OCI-LY1 (cell line): ENCODE measurements around the gene AEN.
A peak's percentile ranks its signal among the peaks of the same experiment; 100 is the strongest.

Experiments
- H2AFZ ChIP-seq: fragments of 200-600 bp; sonication (generic), shearing (Covaris generic); 2 replicates; pipeline ENCODE4 v1.6.0; 2014; ENCODE audit warnings: antibody characterized with exemption, mild to moderate bottlenecking, low read length
- H3F3A ChIP-seq: fragments of 200-600 bp; sonication (generic), shearing (Covaris generic); 2 replicates; pipeline ENCODE4 v1.6.0; 2014; ENCODE audit warnings: mild to moderate bottlenecking, antibody characterized with exemption, low read length, moderate library complexity; ENCODE audit not compliant: insufficient read depth
- H3K27ac ChIP-seq: fragments of 200-600 bp; sonication (generic); 2 replicates; pipeline ENCODE4 v1.5.1; 2014; ENCODE audit warnings: low read length, mixed run types, mild to moderate bottlenecking, low read depth; ENCODE audit not compliant: poor library complexity, severe bottlenecking
- H3K27me3 ChIP-seq: fragments of 200-600 bp; sonication (generic); 2 replicates; pipeline ENCODE4 v1.6.0; 2014; ENCODE audit warnings: antibody characterized with exemption, mild to moderate bottlenecking, low read length, moderate library complexity; ENCODE audit not compliant: insufficient read depth
- H3K36me3 ChIP-seq: fragments of 200-600 bp; sonication (generic); 2 replicates; pipeline ENCODE4 v1.6.1; 2014; ENCODE audit warnings: mild to moderate bottlenecking, antibody characterized with exemption, low read length, moderate library complexity, mixed read lengths; ENCODE audit not compliant: insufficient read depth
- H3K4me1 ChIP-seq: fragments of 200-600 bp; sonication (generic); 2 replicates; pipeline ENCODE4 v1.5.1; 2014; ENCODE audit warnings: mild to moderate bottlenecking, low read length, moderate library complexity; ENCODE audit not compliant: insufficient read depth, severe bottlenecking
- H3K4me2 ChIP-seq: fragments of 200-600 bp; sonication (generic), shearing (Covaris generic); 2 replicates; pipeline ENCODE4 v1.6.1; 2014; ENCODE audit warnings: low read length
- H3K4me3 ChIP-seq: fragments of 200-600 bp; sonication (generic); 2 replicates; pipeline ENCODE4 v1.5.1; 2014; ENCODE audit warnings: low read length, low read depth, mild to moderate bottlenecking, mixed read lengths; ENCODE audit not compliant: poor library complexity, severe bottlenecking
- H3K79me2 ChIP-seq: fragments of 200-600 bp; shearing (Covaris generic); 2 replicates; pipeline ENCODE4 v1.6.1; 2016; ENCODE audit warnings: mixed run types, low read length, mixed read lengths; ENCODE audit not compliant: insufficient read depth
- H3K9ac ChIP-seq: fragments of 200-600 bp; sonication (generic), shearing (Covaris generic); 2 replicates; pipeline ENCODE4 v1.6.1; 2014; ENCODE audit warnings: mild to moderate bottlenecking, low read length, mixed read lengths
- H3K9me2 ChIP-seq: fragments of 200-600 bp; sonication (generic), shearing (Covaris generic); 2 replicates; pipeline ENCODE4 v1.6.1; 2014; ENCODE audit warnings: low read depth, mild to moderate bottlenecking, low read length, mixed read lengths
- H3K9me3 ChIP-seq: fragments of 200-600 bp; shearing (Covaris generic); 2 replicates; pipeline ENCODE4 v1.6.1; 2014; ENCODE audit warnings: low read length, mixed read lengths
- H4K20me1 ChIP-seq: fragments of 200-600 bp; sonication (generic), shearing (Covaris generic); 2 replicates; pipeline ENCODE4 v1.6.0; 2016; ENCODE audit warnings: mild to moderate bottlenecking, low read length; ENCODE audit not compliant: insufficient read depth
- CTCF ChIP-seq: fragments of 200-600 bp; sonication (generic), shearing (Covaris generic); IDR thresholded peaks from 2 replicates; pipeline ENCODE4 v1.5.1; 2017; ENCODE audit warnings: mild to moderate bottlenecking, antibody characterized with exemption, low read length, moderate library complexity, mixed read lengths
- EZH2 ChIP-seq: fragments of 200-600 bp; sonication (generic), shearing (Covaris generic); IDR thresholded peaks from 2 replicates; pipeline ENCODE4 v1.8.0; 2017; ENCODE audit warnings: borderline replicate concordance, mixed run types, mild to moderate bottlenecking, antibody characterized with exemption, low read length, moderate library complexity, mixed read lengths

AEN gene

GRCh38 chr15:88645171-88646087, 24.3 kb downstream of the AEN start:
- TF ChIP-seq EZH2 (no peak), CTCF (no peak)
- no peak overlapping the region for H3K9ac ChIP-seq
- H4K20me1 ChIP-seq: no peaks in the 10 kb centered on the region
- H3K27me3 ChIP-seq: no peaks in the 10 kb centered on the region
- no peaks in the 10 kb centered on the region for H3K9me3 ChIP-seq
- H3K4me3 ChIP-seq: no peak overlapping the region
- H3K4me1 ChIP-seq: peaks cover 54% of the 10 kb centered on the region
- H2AFZ ChIP-seq: no peak overlapping the region
- peaks cover 10% of the 10 kb centered on the region for H3K36me3 ChIP-seq
- no peaks in the 10 kb centered on the region for H3K9me2 ChIP-seq
- no peaks in the 10 kb centered on the region for H3F3A ChIP-seq
- H3K79me2 ChIP-seq: no peaks in the 10 kb centered on the region
- peak overlapping the region; percentile 25; the same call in 1 of the 2 replicates for H3K4me2 ChIP-seq
- no peak overlapping the region for H3K27ac ChIP-seq

- H3K27me3 ChIP-seq: no peaks in the 10 kb centered on the region
- H3K4me3 ChIP-seq: no peak overlapping the region
- no peaks in the 10 kb centered on the region for H3K9me3 ChIP-seq
- no peaks in the 10 kb centered on the region for H3K9me2 ChIP-seq
- H4K20me1 ChIP-seq: no peaks in the 10 kb centered on the region
- peaks cover 48% of the 10 kb centered on the region for H3K4me1 ChIP-seq
- no peak overlapping the region for H3K27ac ChIP-seq
- H2AFZ ChIP-seq: no peak overlapping the region
- TF ChIP-seq EZH2 (no peak), CTCF (no peak)
- H3K9ac ChIP-seq: no peak overlapping the region
- H3K4me2 ChIP-seq: no peak overlapping the region
- no peaks in the 10 kb centered on the region for H3K79me2 ChIP-seq
- peaks cover 10% of the 10 kb centered on the region for H3K36me3 ChIP-seq
- H3F3A ChIP-seq: no peaks in the 10 kb centered on the region
Observed at GRCh38 chr15:88646088-88646405, 24.9 kb downstream of the AEN start.

GRCh38 chr15:88646951-88647350, 25.8 kb downstream of the AEN start:
- Histone ChIP-seq H3K36me3 (peaks cover 10% of the 10 kb centered on the region), H4K20me1 (no peaks in the 10 kb centered on the region), H3K9me3 (no peaks in the 10 kb centered on the region), H3K4me1 (peaks cover 40% of the 10 kb centered on the region), H3F3A (no peaks in the 10 kb centered on the region), H3K9ac (no peak overlapping the region), H2AFZ (no peak overlapping the region), H3K9me2 (no peaks in the 10 kb centered on the region), H3K4me2 (no peak overlapping the region), H3K79me2 (no peaks in the 10 kb centered on the region), H3K27ac (no peak overlapping the region), H3K27me3 (no peaks in the 10 kb centered on the region), H3K4me3 (no peak overlapping the region)
- no peak for TF ChIP-seq CTCF
- no peak for TF ChIP-seq EZH2
